Measurements from ENCODE around the gene STK32C. TPM values are rescaled to one million over a fixed set of nuclear protein-coding genes. Genes with fewer than 3 reads are reported as not detected.

STK32C gene
- total RNA-seq, 4 donors from 2014 or later = 4.8 to 6.4 (median 5.7) TPM

GRCh38 chr10:132304756-132305509 is 2.8 kb downstream of the STK32C start:
- DNase-seq (ENCODE audit: low spot score in 2 of 2) = peak in 1 of 2 donors; percentile 70
- no peak overlapping the region for H3K4me3 ChIP-seq (ENCODE audit: low read depth, poor library complexity, severe bottlenecking)
- 92 to 95% methylated on average over 21 of the region's 21 CpGs for WGBS, 2 donors

GRCh38 chr10:132303361-132304115 is 4.2 kb downstream of the STK32C start:
- 90 to 92% methylated on average over 21 of the region's 21 CpGs for WGBS, 2 donors
- intact Hi-C loops (cut with DNase I; ENCODE audit: low total_unique reads) = no loop called here
- no peak for TF ChIP-seq CTCF (IDR thresholded peaks at IDR 0.05)
- TF ChIP-seq POLR2A (IDR thresholded peaks at IDR 0.05) = no peak
- peak in 1 of 2 donors; percentile 82 for DNase-seq (ENCODE audit: low spot score in 2 of 2)
- no peak overlapping the region for H3K4me3 ChIP-seq (ENCODE audit: low read depth, poor library complexity, severe bottlenecking)

More at GRCh38 chr10:132304756-132305509, 2.8 kb downstream of the STK32C start:
- intact Hi-C loops (cut with DNase I; ENCODE audit: low total_unique reads) = no loop called here
- TF ChIP-seq CTCF (IDR thresholded peaks at IDR 0.05) (no peak), POLR2A (IDR thresholded peaks at IDR 0.05) (no peak)

GRCh38 chr10:132302421-132303310 is 5.1 kb downstream of the STK32C start:
- TF ChIP-seq POLR2A (IDR thresholded peaks at IDR 0.05) (no peak), CTCF (IDR thresholded peaks at IDR 0.05) (no peak)
- intact Hi-C loops (cut with DNase I; ENCODE audit: low total_unique reads) = no loop called here

GRCh38 chr10:132301371-132302330 is 6.1 kb downstream of the STK32C start:
- TF ChIP-seq CTCF (IDR thresholded peaks at IDR 0.05) (no peak), POLR2A (IDR thresholded peaks at IDR 0.05) (no peak)
- intact Hi-C loops (cut with DNase I; ENCODE audit: low total_unique reads) = no loop called here
- peak in 1 of 2 donors; percentile 62 for DNase-seq (ENCODE audit: low spot score in 2 of 2)
- 89 to 90% methylated on average over 31 of the region's 38 CpGs for WGBS, 2 donors
- H3K4me3 ChIP-seq (ENCODE audit: low read depth, poor library complexity, severe bottlenecking) = no peak overlapping the region

More at GRCh38 chr10:132302421-132303310, 5.1 kb downstream of the STK32C start:
- no peak overlapping the region for H3K4me3 ChIP-seq (ENCODE audit: low read depth, poor library complexity, severe bottlenecking)
- WGBS, 2 donors = 86 to 90% methylated on average over 29 of the region's 29 CpGs
- peak in 1 of 2 donors; percentile 82 for DNase-seq (ENCODE audit: low spot score in 2 of 2)
